Common myeloid progenitor, CD34-positive (primary cell): ENCODE measurements around the gene SLC18B1.

Experiments
- CTCF ChIA-PET: fragments of 350-600 bp; sonication (Branson Sonifier 250); formaldehyde crosslinking; loops from one replicate; lab custom pipeline; 2021; ENCODE audit warnings: antibody characterized with exemption; lab: Charles Lee
- POLR2A ChIA-PET: fragments of 350-600 bp; sonication (Branson Sonifier 250); formaldehyde crosslinking; loops from one replicate; lab custom pipeline; 2021; ENCODE audit warnings: antibody characterized with exemption; lab: Charles Lee
- DNase-seq, 3 donors: peaks; one replicate each; pipeline versions ENCODE4 v3.0.0 to v3.0.0-alpha.2; 2013
- H3K27ac ChIP-seq, 2 experiments: 1 replicate in 1 of 2; 2 replicates in 1 of 2; pipeline ENCODE4 v1.7.0; 2013; ENCODE audit warnings: inconsistent platforms in 2 of 2, low read length in 2 of 2, mild to moderate bottlenecking in 2 of 2, low read depth in 1 of 2, moderate library complexity in 1 of 2; ENCODE audit not compliant: severe bottlenecking in 2 of 2, insufficient read depth in 1 of 2, poor library complexity in 1 of 2
- H3K27me3 ChIP-seq, 5 experiments: replicated peaks in 2 of 5; 1 replicate in 3 of 5; 2 replicates in 2 of 5; pipeline versions ENCODE4 v1.6.1 to v1.7.0; 2013; ENCODE audit warnings: low read length in 4 of 5, mild to moderate bottlenecking in 2 of 5, moderate library complexity in 2 of 5, inconsistent platforms in 1 of 5; ENCODE audit not compliant: insufficient read depth in 5 of 5, control insufficient read depth in 4 of 5
- H3K36me3 ChIP-seq, 4 experiments: 1 replicate in 2 of 4; 2 replicates in 2 of 4; pipeline versions ENCODE4 v1.6.1 to v1.7.0; 2013; ENCODE audit warnings: low read length in 3 of 4, control low read depth in 1 of 4, mild to moderate bottlenecking in 1 of 4; ENCODE audit not compliant: control insufficient read depth in 4 of 4, insufficient read depth in 4 of 4
- H3K4me1 ChIP-seq, 4 experiments: 1 replicate in 3 of 4; 2 replicates in 1 of 4; pipeline versions ENCODE4 v1.6.1 to v1.7.1; 2013; ENCODE audit warnings: low read length in 3 of 4, mild to moderate bottlenecking in 3 of 4, control low read depth in 1 of 4, inconsistent platforms in 1 of 4, moderate library complexity in 1 of 4; ENCODE audit not compliant: control insufficient read depth in 4 of 4, insufficient read depth in 4 of 4; ENCODE audit errors: control extremely low read depth in 1 of 4
- H3K4me3 ChIP-seq, 7 experiments: 1 replicate in 4 of 7; 2 replicates in 3 of 7; pipeline versions ENCODE4 v1.5.1 to v1.7.0; 2013; ENCODE audit warnings: mild to moderate bottlenecking in 7 of 7, low read length in 6 of 7, moderate library complexity in 6 of 7, inconsistent platforms in 2 of 7, low read depth in 2 of 7, control low read depth in 1 of 7; ENCODE audit not compliant: insufficient read depth in 4 of 7, control insufficient read depth in 1 of 7; ENCODE audit errors: extremely low read depth in 1 of 7
- H3K9me3 ChIP-seq, 5 experiments: 1 replicate in 4 of 5; 2 replicates in 1 of 5; pipeline versions ENCODE4 v1.6.1 to v1.7.1; 2013; ENCODE audit warnings: low read length in 4 of 5, mild to moderate bottlenecking in 2 of 5, inconsistent platforms in 1 of 5, low read depth in 1 of 5, moderate library complexity in 1 of 5; ENCODE audit not compliant: control insufficient read depth in 4 of 5, insufficient read depth in 2 of 5; ENCODE audit errors: control extremely low read depth in 1 of 5
- WGBS: methylation state at CpG from one replicate; pipeline ENCODE4 v1.1.5; 2013; ENCODE audit not compliant: insufficient coverage; 5-methylcytosine and 5-hydroxymethylcytosine counted together

The SLC18B1 gene

GRCh38 chr6:132725947-132726607, 72.4 kb downstream of the SLC18B1 start:
- Histone ChIP-seq H3K4me1 (peaks cover 0 to 16% (median 1%) of the 10 kb centered on the region in 4 experiments), H3K4me3 (no peak overlapping the region), H3K9me3 (no peaks in the 10 kb centered on the region), H3K36me3 (no peaks in the 10 kb centered on the region), H3K27me3 (no peaks in the 10 kb centered on the region), H3K27ac (no peak overlapping the region)
- 34% methylated on average over 3 of the region's 6 CpGs for WGBS
- POLR2A ChIA-PET = no interaction called here
- CTCF ChIA-PET = no interaction called here
- DNase-seq = no peak

- peaks cover 0 to 16% (median 2%) of the 10 kb centered on the region in 4 experiments for H3K4me1 ChIP-seq
- ChIA-PET POLR2A (no interaction called here), CTCF (no interaction called here)
- no peaks in the 10 kb centered on the region for H3K36me3 ChIP-seq
- H3K27me3 ChIP-seq = no peaks in the 10 kb centered on the region
- 100% methylated on average over 1 of the region's 6 CpGs for WGBS
- DNase-seq = no peak
- no peak overlapping the region for H3K4me3 ChIP-seq
- no peaks in the 10 kb centered on the region for H3K9me3 ChIP-seq
- no peak overlapping the region for H3K27ac ChIP-seq
These were observed 73.0 kb downstream of the SLC18B1 start for GRCh38 chr6:132725471-132725870.

GRCh38 chr6:132719736-132720448, 78.5 kb downstream of the SLC18B1 start:
- ChIA-PET POLR2A (no interaction called here), CTCF (interaction anchor here (1.2 to 1.4 kb wide), 3 partner anchors 8 to 49 kb away, joined by 3 to 5 read pairs (median 3); no protein-coding TSS in a partner anchor)
- H3K4me3 ChIP-seq = no peak overlapping the region
- DNase-seq = no peak
- no peaks in the 10 kb centered on the region for H3K27me3 ChIP-seq
- no peaks in the 10 kb centered on the region for H3K9me3 ChIP-seq
- WGBS = 100% methylated on average over 4 of the region's 10 CpGs
- H3K27ac ChIP-seq = no peak overlapping the region
- peaks cover 10 to 22% (median 14%) of the 10 kb centered on the region in 4 experiments for H3K4me1 ChIP-seq
- H3K36me3 ChIP-seq = no peaks in the 10 kb centered on the region
